H54 (cell line): Measurements from ENCODE around the gene ENPP7.

Experiments
- DNase-seq: peaks from one replicate; pipeline ENCODE4 v3.0.0; 2011; ENCODE audit warnings: low spot score, mixed read lengths; ENCODE audit not compliant: insufficient read length
- FAIRE-seq: peaks from 3 replicates; lab custom pipeline; 2011; peaks lifted over from hg19 to GRCh38; lab: Jason Lieb, UNC
- POLR2A ChIP-seq: IDR thresholded peaks from 2 replicates; pipeline ENCODE4 v1.6.1; 2011; ENCODE audit warnings: low read depth, mild to moderate bottlenecking, low read length

ENPP7 gene

GRCh38 chr17:79695797-79696609 is 34.7 kb upstream of the ENPP7 start:
- TF ChIP-seq POLR2A, result no peak
- no peak for FAIRE-seq
- DNase-seq, result no peak

- no peak for TF ChIP-seq POLR2A
- no peak for DNase-seq
- no peak for FAIRE-seq
Measured at GRCh38 chr17:79696610-79696982, 34.1 kb upstream of the ENPP7 start.

- TF ChIP-seq POLR2A, result no peak
- no peak for FAIRE-seq
- no peak for DNase-seq
Measured at GRCh38 chr17:79698146-79698846, 32.4 kb upstream of the ENPP7 start.

- DNase-seq (no peak), FAIRE-seq (no peak)
- no peak for TF ChIP-seq POLR2A
Measured at GRCh38 chr17:79699386-79700036, 31.2 kb upstream of the ENPP7 start.

- no peak for TF ChIP-seq POLR2A
- FAIRE-seq (no peak), DNase-seq (no peak)
Measured at GRCh38 chr17:79700592-79700991, 30.2 kb upstream of the ENPP7 start.

GRCh38 chr17:79702034-79702433 is 28.7 kb upstream of the ENPP7 start:
- no peak for TF ChIP-seq POLR2A
- DNase-seq (no peak), FAIRE-seq (no peak)

- no peak for TF ChIP-seq POLR2A
- FAIRE-seq (no peak), DNase-seq (no peak)
Measured at GRCh38 chr17:79702550-79703236, 28.1 kb upstream of the ENPP7 start.

- DNase-seq (no peak), FAIRE-seq (no peak)
- TF ChIP-seq POLR2A, result no peak
Measured at GRCh38 chr17:79704691-79705090, 26.1 kb upstream of the ENPP7 start.

- no peak for TF ChIP-seq POLR2A
- FAIRE-seq (no peak), DNase-seq (no peak)
Measured at GRCh38 chr17:79705674-79706073, 25.1 kb upstream of the ENPP7 start.

- TF ChIP-seq POLR2A, result no peak
- no peak for DNase-seq
- no peak for FAIRE-seq
Measured at GRCh38 chr17:79706931-79707850, 23.6 kb upstream of the ENPP7 start.

- no peak for FAIRE-seq
Measured at GRCh38 chr17:79707931-79708891, 22.5 kb upstream of the ENPP7 start.

More at GRCh38 chr17:79707931-79708891, 22.5 kb upstream of the ENPP7 start:
- no peak for TF ChIP-seq POLR2A
- no peak for DNase-seq
